Pons (tissue), 1 donor: ENCODE results near the gene ACTN3.
"Not testable (repeated sequence)": the region's sequence is repeated elsewhere in the genome, so short reads cannot be mapped to it uniquely, and the experiment has no call there.

ENCODE experiments used
- DNase-seq: peaks from one replicate; pipeline ENCODE4 v3.0.0-alpha.2; 2016; ENCODE audit warnings: low spot score

Gene ACTN3

DNA sequence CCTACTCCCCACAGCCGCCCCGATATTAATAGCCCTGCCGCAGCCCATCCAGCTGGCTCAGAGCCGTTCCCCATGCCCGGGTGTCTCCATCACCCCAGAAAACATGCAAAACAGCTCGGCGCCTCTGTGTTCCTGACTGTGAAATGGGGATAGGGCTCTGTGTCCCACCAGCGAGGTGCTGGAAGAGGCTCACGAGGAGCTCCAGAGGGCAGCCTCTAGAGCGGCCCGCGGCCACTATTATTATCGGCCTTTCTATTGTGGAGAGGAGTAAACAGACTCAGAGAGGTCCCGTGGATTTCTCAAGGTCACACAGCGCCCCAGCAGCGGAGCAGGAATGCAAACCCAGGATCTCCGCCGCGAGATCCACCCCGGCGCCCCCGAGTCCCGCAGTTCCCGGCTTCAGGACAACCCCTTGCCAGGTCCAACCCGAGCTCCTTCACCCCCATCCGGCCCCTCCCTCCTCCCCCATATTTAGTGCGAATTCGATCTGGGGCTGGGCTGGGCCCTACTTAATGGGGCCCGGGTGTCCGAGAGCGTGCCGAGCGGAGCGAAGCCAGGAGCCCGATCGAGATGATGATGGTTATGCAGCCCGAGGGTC lies at the start of gene ACTN3:
Gene ACTN3 (plus strand): TSS at position 536 of the 598 bp plus-strand sequence. CDS start 35 bp downstream, at position 571.
- DNase-seq = no peak

DNA sequence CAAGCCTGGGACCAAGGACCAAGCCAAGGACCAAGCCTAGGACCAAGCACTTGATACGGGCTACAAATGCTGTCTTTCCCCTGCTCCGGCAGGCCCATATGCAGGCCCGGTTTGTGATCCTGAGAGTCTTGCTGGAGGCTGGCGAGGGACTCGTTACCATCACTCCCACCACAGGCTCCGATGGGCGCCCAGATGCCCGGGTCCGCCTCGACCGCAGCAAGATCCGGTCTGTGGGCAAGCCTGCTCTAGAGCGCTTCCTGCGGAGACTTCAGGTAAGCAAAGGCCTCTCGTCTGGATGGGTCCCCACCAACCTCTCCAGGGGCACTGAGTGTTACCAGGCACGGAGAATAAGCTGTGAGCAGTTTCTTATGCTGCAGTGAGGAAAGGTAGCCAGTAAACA lies 49.5 kb upstream of the ACTN3 start:
- no peak for DNase-seq

DNA sequence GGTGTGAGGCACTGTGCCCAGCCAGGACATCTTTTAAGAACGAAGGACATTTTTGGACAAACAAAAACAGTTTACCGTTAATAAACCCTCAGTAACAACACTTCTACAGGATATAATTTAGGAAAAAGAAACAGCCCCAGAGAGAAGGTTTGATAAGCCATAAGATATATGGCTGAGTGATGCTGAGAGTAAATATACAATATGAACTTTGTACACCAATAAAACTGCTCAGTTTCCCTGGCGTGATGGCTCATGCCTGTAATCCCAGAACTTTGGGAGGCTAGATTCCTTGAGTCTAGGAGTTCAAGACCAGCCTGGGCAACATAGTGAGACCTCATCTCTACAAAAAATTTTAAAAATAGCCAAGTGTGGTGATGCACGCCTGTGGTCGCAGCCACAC lies 48.2 kb upstream of the ACTN3 start:
- no peak for DNase-seq

DNA sequence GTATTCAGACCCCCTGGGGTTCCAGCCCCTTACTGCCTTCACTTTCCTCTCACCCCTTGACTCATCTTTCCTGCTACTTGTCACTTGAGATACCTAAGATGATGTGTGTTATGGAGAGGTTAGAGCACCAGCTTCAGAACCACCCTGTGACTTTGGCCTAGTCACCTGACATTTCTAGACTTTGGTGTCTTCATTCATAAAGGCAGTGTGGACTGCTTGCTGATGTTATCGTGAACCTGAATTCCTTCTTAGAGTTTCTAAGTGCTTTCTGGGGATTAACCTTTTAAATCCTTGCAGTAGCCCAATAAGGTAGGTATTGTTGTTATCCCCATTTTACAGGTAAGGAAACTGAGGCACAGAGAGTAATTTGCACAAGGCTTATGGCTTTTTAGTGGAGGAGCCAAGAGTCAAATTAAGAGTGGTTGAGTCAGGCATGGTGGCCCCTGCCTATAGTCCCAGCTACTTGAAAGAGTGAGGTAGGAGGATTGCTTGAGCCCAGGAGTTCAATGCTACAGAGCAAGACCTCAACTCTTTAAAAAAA lies 41.4 kb upstream of the ACTN3 start:
- no peak for DNase-seq

DNA sequence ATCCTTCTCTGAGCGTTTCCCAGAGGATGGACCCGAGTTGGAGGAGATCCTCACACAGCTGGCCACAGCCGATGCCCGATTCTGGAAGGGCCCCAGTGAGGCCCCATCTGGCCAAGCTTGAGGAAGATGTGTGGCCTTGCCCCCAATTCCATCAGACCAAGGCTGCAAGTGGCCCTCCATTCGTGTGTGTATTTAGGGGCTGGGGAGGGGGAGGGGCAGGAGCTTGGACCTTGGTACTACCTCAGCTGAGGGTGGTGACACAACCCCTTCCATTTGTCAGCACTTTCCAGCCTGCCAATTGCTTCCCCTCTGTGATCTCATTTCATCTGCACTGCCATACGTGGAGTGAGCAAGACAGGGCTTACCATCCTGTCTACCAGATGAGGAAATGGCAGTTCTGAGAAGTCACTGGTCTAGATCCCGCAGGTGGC lies 37.6 kb upstream of the ACTN3 start:
- DNase-seq = no peak

DNA sequence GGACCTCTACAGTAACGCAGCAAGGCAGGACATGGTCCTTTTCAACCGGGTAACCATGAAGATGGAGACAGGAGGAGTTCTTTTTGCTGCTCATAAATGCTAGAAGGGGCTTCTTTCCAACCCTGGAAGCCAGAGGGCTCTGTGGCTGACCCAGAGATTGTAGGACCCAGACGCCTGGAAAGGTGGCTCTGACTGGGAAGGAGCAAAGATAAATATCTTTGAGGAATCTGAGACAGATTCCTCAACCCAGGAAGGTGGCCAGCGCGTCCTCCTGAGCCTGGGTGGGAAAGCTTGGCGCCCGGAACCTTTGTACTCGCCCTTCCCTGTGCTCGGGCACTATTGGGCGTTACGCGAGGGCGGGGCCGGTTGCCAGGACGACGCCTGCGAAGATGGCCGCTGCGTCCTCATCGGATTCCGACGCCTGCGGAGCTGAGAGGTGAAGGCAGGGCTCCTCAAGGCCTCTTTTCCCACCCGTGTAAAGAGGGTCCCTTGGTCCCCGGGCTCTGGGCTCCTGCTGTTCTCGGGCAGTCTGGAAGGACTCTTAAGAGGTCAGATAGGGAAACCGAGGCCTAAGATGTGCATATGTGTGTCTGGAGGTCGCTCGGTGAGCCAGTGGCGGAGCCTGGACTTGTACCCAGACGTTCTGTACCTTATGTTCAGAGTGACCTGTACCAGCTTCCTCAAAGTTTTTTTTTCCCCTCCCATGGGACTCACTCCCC lies 36.3 kb upstream of the ACTN3 start, which contains the start of gene BBS1:
Gene BBS1 (plus strand): TSS at position 365 of the 719 bp plus-strand sequence. CDS start 25 bp downstream, at position 390.
- peak; percentile 51 for DNase-seq

DNA sequence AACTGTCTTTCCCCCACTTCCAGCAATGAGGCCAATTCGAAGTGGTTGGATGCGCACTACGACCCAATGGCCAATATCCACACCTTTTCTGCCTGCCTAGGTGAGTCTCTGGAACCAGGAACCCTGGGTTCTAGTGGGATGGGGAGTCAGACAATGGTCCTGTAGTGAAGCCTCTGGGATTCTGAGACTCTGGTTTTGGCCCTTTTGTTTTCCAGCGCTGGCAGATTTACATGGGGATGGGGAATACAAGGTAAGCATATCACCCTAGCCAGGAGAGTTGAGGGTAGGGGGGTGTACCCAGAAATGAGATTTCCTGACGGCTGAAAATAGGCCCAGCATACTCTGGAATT lies 35.7 kb upstream of the ACTN3 start:
- DNase-seq = no peak

DNA sequence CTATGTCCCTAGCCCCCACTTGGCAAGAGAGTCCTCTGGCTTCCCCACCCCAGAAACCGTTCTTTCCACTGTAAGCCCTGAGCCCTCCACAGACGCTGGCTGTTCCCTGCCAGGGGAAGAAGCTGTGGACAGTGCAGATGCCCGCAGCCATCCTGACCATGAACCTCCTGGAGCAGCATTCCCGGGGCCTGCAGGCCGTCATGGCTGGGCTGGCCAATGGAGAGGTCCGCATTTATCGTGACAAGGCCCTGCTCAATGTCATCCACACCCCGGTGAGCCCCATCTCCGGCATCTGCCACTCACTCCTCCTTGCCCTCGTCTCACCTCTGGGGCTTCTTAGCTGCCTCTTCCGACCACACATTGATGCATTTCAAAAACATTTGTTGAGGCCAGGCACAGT lies 23.1 kb upstream of the ACTN3 start:
- DNase-seq = no peak

DNA sequence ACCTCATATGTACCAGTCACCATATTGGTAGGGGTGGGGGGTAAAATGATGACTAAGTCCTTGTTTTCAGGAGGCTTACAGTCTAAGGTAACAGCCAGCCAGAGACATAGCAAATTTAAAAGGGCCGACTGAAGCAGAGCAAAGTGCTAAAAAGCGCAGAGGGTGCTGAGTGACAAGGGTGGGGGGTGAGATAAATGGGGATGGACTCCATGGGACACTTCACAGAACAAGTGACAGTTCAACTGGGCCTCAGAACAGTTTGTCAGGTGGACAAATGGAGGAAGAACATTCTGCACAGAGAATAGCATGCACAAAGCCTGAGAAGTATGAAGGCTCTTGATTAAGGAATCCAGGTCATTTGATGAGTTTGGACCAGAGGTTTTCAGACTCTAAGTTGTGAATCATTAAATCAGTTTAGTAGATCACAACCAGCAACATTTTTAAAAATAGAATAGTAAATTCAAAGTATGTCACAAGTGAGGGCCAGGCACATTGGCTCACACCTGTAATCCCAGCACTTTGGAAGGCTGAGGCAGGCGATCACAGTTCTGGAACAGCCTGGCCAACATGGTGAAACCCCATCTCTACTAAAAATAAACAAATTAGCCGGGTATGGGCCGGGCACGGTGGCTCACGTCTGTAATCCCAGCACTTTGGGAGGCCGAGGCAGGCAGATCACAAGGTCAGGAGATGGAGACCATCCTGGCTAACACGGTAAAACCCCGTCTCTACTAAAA lies 22.2 kb upstream of the ACTN3 start:
- no peak for DNase-seq

DNA sequence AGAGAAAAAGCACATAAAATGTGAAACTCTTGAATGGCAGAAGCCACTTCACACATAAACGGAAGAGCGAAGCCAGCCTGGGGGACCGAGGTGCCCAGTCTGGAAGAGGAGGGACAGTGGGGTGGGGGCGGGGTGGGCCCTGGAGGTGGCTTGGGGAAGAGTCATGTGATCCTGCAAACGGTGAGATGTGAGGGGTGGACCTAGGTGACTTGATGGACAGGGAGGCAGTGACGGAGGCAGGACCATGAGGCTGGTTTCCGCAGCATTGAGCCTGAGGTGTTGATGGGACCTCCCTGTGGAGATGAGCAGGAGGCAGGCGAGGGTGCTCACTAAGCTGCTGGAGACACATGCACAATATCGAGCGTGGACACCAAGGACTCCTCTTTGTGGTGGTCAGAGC lies 17.6 kb upstream of the ACTN3 start:
- no peak for DNase-seq

DNA sequence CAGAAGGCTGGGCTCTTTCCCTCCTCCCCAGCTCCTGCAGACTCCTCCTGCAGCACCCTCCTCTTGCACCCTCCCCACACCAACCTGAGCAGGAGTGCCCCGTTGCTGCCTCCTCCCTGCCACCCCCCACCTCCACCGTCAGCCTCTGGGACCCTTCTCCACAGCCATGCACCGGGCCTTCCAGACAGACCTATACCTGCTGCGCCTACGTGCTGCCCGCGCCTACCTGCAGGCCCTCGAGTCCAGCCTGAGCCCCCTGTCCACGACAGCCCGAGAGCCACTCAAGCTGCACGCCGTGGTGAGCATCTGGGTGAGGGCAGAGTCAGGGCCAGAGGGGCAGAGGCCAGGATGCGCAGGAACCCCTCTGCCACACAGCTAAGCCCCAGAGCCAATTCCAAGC lies 17.0 kb upstream of the ACTN3 start:
- DNase-seq = no peak

DNA sequence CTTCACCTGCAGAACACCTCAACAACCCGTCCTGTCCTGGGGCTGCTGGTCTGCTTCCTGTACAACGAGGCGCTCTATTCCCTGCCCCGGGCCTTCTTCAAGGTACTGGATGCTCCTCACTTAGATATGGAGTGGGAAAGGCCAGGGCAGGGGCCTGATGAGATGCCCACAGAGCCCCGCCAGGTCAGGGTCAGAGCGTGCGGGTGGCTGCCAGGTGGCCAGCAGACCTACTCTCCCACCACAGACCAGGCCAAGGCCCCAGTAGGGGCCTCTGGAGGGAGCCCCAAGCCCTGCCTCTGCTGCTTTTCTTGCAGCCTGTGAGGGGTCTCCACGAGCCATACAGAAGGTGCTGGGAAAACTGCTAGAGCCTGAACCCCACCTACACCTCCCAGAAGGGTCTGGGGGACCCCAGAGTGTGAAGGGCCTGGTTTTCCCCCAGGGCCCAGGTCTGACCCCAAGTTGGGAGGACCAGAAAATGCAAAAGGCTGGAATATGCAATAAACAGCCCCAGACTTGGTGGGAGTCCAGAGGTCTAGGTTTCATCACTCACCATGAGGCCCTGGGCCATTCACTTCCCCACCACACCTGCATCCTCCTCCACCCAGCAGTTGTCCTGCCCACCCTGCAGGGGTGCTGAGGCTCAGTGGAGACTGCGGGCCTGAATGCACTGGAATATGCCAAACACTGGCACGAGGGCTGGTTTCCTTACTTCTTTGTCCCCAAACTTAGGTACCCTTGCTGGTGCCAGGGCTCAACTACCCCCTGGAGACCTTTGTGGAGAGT lies 15.6 kb upstream of the ACTN3 start:
- no peak for DNase-seq

DNA sequence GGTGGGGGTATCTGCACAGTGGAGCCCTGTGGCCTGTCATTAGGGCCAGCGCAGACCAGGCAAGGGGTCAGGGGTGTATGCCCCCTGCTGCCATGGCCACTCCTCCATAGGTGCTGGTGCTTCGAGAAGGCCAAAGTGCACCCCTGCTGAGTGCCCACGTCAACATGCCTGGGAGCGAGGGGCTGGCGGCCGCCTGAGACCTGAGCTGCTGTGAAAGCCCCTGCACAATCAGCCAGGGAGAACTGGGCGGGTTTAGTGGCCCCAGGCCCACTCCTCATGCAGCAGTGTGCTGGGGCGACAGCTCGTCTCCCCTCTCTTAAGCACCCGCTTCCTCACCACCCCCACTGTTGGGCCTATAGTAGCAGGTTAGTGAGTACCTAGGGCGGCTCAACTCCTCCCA lies 14.9 kb upstream of the ACTN3 start:
- no peak for DNase-seq

DNA sequence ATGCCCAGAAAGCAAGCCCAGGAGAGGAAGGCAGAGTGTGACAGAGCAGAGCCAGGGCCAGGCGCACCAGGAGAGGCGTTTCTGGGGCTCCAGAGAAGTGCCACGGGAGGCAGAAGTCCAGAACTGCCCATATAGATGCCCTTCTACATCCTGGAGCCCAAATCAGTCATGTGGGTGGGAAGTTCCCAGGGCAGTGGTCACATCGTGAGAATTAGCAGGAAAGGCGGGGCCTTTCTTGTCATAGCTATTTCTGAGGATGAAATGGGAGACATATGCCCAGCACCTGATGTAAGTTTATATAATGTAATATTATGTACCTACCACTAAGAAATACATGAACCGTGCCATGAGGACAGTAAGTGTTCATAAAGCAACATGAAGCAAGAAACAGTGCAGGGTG lies 13.9 kb upstream of the ACTN3 start:
- no peak for DNase-seq

DNA sequence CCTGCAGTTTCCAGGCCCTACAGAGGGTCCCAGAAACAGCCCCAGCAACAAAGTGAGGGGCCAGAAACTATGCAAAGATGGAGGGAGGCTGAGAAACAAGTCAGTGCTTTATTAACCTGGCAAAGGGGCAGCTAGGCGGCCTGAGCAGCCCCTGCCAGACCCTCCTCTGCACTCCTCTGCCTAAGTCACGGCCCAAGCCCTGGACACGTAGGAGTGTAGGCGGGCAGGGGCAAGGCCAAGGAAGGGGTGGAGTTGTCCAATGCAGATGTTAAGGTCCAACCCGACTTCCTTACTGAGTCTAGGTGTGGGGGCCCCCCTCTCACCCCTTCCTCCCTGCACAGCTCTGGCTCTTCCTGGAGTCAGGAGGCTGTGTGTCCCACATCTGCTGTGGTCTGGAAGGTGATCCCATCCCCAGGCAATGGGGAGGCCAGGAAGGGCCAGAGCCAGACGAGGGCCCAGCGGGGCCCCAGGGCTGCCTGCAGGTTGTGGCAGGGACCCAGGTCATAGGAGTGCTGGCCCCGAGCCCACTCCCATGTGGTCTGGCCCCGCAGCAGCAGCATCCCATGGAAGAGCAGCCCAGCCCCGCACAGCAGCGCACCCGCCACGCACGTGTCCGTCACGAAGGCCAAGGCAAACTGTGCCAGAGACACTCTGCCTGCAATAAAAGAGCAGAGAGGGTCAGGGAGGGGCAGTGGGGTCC lies 7.4 kb upstream of the ACTN3 start:
- no peak for DNase-seq

DNA sequence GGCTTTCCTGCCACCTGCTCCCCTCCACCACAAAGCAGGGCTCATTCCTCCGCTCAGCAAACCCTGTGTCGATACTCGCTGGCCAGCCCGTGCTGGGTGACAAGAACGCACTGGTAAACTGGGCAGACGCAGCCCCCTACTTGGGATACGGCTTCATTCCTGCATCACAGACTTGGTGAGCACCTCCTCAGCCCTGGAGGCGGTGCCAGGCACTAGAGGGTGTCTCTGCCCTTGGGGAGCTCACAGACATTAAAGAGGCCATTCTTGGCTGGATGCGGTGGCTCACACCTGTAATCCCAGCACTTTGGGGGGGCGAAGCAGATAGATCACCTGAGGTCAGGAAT lies 6.9 kb upstream of the ACTN3 start:
- no peak for DNase-seq

DNA sequence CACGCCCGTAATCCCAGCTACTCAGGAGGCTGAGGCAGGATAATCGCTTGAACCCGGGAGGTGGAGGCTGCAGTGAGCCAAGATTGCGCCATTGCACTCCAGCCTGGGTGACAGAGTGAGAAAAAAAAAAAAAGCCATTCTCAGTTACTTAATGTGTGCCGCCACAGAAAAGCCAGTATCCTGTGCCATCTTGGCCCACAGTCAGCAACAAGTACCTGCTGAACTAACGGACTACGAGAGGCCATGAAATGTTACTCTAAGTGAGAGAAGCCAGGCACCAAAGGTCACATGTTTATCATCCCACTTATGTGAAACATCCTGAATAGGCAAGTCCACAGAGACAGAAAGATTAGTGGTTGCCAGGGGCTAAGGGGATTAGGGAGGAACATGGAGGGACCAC lies 6.1 kb upstream of the ACTN3 start:
- not testable (repeated sequence) for DNase-seq

DNA sequence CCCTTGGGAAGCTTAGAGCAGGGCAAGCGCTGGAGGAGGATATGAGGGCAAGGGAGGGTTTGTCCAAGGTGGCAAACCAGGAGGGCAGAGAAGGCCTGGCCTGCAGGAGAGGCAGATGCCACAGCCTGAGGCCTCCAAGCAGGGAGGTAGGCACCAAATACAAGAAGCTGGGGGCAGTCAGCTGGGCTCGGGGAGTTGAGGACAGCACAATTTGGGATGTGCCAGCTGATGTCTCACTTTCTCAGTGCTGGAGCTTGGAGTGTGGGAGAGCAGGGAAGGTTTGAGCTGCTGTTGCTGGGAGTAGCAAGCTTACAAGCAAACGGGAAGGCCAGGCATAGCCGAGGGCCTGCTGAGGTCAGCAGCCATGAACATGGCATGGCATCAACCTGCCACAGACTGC lies 4.8 kb upstream of the ACTN3 start:
- DNase-seq = no peak

DNA sequence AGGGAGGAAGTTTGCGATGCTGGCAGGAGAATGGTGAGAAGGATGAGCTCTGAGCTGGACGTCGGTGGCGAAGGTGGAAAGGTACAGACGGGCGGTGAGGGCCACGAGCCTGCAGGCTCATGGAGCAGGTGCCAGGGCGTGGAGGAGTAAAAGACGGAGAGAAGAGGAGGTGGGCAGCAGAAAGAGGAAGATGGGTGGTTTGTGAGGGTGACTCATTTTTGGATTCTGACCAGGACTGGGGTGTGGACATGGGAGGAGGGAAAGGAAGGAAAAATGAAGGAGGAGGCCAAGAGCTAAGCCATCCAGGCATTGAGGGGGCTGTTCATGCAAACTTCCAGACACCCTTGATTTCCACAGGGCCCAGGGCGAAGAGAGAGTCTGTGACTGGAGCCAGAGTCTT lies 4.3 kb upstream of the ACTN3 start:
- DNase-seq = no peak

DNA sequence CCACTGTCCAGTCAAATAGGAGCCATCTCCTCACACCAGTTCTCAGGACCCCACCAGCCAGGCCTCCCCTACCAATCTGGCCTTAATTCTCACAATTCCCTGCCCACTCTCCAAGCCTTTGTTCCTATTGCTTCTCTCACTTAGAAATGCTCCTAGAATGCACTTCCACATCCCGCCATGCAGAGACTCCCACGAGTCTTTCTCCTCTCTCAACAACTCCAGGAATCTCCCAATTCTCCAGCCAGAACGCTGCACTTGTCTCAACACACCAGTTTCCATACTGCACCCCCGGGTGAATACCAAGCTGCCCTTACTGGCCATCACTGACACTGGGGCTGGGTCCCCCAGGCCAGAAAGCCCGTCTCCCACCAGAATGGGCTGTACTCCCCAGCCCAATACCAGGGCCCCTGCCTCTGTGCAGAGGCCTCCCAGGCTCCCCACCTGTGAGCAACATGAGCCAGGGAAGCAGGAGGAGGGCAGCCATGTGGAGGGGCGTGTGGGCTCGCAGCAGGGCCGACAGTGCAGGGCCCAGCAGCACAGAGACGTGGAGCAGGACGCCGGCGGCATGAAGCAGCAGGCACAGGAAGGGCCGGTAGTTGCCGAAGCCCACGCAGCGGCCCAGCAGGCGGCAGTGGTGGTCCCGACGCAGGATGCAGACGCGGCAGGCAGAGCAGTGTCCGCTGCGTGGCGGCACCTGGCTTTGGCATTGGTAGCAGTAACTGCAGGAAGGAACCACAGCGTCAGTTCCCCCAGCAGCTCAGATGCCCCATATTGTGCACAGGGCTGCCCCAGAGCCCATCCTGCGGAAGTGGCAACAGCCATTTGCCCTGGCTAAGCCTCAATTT lies 3.2 kb upstream of the ACTN3 start:
- no peak for DNase-seq

DNA sequence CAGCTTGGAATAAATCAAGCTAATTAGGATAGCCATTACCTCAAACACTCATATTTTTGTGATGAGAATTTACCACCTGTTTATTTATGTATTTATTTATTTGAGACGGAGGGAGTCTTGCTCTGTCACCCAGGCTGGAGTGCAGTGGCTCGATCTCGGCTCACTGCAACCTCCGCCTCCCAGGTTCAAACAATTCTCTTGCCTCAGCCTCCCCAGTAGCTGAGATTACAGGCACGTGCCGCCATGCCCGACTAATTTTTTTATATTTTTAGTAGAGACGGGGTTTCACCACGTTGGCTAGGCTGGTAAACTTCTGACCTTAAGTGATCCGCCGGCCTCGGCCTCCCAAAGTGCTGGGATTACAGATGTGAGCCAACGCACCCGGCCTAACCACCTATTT lies 1.8 kb upstream of the ACTN3 start:
- DNase-seq = not testable (repeated sequence)
